Tibial nerve (tissue), 4 donors: ENCODE measurements around the gene KRTAP5-5.

Experiments
- CTCF ChIP-seq, 5 experiments: fragments of 200-600 bp in 3 of 5; fragments of 450-650 bp in 2 of 5; sonication (generic) in 3 of 5; IDR thresholded peaks; one replicate each; pipeline ENCODE4 v1.5.1; 2016 to 2019; ENCODE audit warnings: antibody characterized with exemption in 5 of 5, mild to moderate bottlenecking in 3 of 5, moderate library complexity in 2 of 5
- EP300 ChIP-seq, 2 donors: sonication (generic); formaldehyde crosslinking; IDR thresholded peaks; one replicate each; pipeline ENCODE4 v1.6.1; 2017; ENCODE audit warnings: antibody characterized with exemption in 2 of 2, mild to moderate bottlenecking in 1 of 2
- POLR2A ChIP-seq, 2 donors: fragments of 450-650 bp; IDR thresholded peaks; one replicate each; pipeline ENCODE4 v1.6.1; 2017; ENCODE audit warnings: antibody characterized with exemption in 2 of 2, mild to moderate bottlenecking in 2 of 2, moderate library complexity in 2 of 2

- TF ChIP-seq CTCF (IDR thresholded peaks at IDR 0.05) = no peak
- TF ChIP-seq POLR2A (IDR thresholded peaks at IDR 0.05) = no peak
- TF ChIP-seq EP300 (IDR thresholded peaks at IDR 0.05) = no peak
Measured at GRCh38 chr11:1676229-1676740, 46.7 kb downstream of the KRTAP5-5 start.
